ENCODE results near the gene NPSR1.
"Not testable (repeated sequence)": the region's sequence is repeated elsewhere in the genome, so short reads cannot be mapped to it uniquely, and the experiment has no call there.

NPSR1 gene

DNA sequence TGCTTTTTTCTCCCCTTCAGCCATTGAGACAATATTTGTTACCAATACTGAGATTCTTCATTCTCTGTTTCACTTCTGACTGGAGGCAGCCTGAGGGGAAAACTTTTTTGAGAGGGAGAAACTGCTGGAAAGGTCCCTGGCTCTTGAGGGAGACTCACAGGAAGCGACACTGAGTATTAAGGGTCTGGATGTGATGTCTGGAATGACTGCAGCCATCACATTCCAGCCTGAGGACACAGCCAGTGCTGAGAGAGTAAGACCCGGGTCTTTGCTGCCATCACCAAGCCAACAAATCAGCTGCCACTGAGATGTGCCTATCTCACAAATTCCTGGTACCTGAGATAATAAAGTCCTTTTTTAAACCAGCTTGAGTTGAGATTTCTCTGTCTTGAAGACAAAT, 221.9 kb downstream of the NPSR1 start:
- peaks cover 0 to 7% of the 10 kb centered on the region in 2 donors for H3K9me3 ChIP-seq (ENCODE audit: control insufficient read depth in 1 of 2, low read length in 2 of 2)
- no peak overlapping the region for H3K27ac ChIP-seq (ENCODE audit: low read length)
- no peak overlapping the region for H3K4me3 ChIP-seq (ENCODE audit: low read depth in 1 of 2, low read length in 2 of 2)
- no peaks in the 10 kb centered on the region for H3K36me3 ChIP-seq (ENCODE audit: control insufficient read depth in 1 of 2, insufficient read depth in 2 of 2, low read length in 2 of 2)
- H3K27me3 ChIP-seq (ENCODE audit: low read depth, low read length), result no peaks in the 10 kb centered on the region
- H3K4me1 ChIP-seq (ENCODE audit: control insufficient read depth in 1 of 2, insufficient read depth in 2 of 2, low read length in 2 of 2), result no peaks in the 10 kb centered on the region

DNA sequence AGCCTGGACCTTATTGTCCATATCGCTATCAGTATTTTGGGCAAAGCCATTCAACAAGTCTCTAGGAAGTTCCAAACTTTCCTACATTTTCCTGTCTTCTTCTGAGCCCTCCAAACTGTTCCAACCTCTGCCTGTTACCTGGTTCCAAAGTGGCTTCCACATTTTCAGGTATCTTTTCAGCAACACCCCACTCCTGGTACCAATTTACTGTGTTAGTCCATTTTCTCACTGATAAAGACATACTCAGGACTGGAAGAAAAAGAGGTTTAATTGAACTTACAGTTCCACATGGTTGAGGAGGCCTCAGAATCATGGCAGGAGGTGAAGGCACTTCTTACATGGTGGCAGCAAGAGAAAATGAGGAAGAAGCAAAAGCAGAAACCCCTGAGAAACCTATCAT, 225.8 kb downstream of the NPSR1 start:
- not testable (repeated sequence) for H3K27me3 ChIP-seq (ENCODE audit: low read depth, low read length); H3K36me3 ChIP-seq (ENCODE audit: control insufficient read depth in 1 of 2, insufficient read depth in 2 of 2, low read length in 2 of 2); H3K4me3 ChIP-seq (ENCODE audit: low read depth in 1 of 2, low read length in 2 of 2); H3K27ac ChIP-seq (ENCODE audit: low read length); H3K4me1 ChIP-seq (ENCODE audit: control insufficient read depth in 1 of 2, insufficient read depth in 2 of 2, low read length in 2 of 2); H3K9me3 ChIP-seq (ENCODE audit: control insufficient read depth in 1 of 2, low read length in 2 of 2)

DNA sequence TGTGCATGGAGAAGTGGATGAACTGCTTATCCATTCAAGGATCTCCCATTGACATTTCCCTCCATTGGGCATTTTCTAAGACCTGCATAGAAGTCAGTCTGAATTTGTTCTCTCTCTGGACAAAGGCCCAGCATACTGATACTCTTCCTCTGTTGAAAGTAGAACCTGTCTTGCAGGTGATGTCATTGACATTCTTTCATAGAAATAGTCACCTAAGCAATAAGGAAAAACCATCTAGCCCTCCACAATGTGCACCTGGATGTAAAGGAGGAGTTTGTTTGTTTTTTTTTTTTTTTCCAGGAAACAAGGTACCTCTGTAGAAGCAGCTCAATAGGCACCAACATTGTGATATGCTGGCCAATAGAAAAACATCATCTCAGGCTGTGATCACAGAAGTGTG, 228.8 kb downstream of the NPSR1 start:
- no peaks in the 10 kb centered on the region for H3K36me3 ChIP-seq (ENCODE audit: control insufficient read depth in 1 of 2, insufficient read depth in 2 of 2, low read length in 2 of 2)
- H3K27ac ChIP-seq (ENCODE audit: low read length), result no peak overlapping the region
- H3K4me1 ChIP-seq (ENCODE audit: control insufficient read depth in 1 of 2, insufficient read depth in 2 of 2, low read length in 2 of 2), result no peaks in the 10 kb centered on the region
- peaks cover 0 to 7% of the 10 kb centered on the region in 2 donors for H3K9me3 ChIP-seq (ENCODE audit: control insufficient read depth in 1 of 2, low read length in 2 of 2)
- H3K4me3 ChIP-seq (ENCODE audit: low read depth in 1 of 2, low read length in 2 of 2), result no peak overlapping the region
- no peaks in the 10 kb centered on the region for H3K27me3 ChIP-seq (ENCODE audit: low read depth, low read length)

GRCh38 chr7:34889951-34890350, 231.9 kb downstream of the NPSR1 start:
- Histone ChIP-seq H3K27ac (ENCODE audit: low read length) (no peak overlapping the region), H3K4me1 (ENCODE audit: control insufficient read depth in 1 of 2, insufficient read depth in 2 of 2, low read length in 2 of 2) (no peaks in the 10 kb centered on the region), H3K36me3 (ENCODE audit: control insufficient read depth in 1 of 2, insufficient read depth in 2 of 2, low read length in 2 of 2) (no peaks in the 10 kb centered on the region), H3K27me3 (ENCODE audit: low read depth, low read length) (no peaks in the 10 kb centered on the region), H3K4me3 (ENCODE audit: low read depth in 1 of 2, low read length in 2 of 2) (no peak overlapping the region), H3K9me3 (ENCODE audit: control insufficient read depth in 1 of 2, low read length in 2 of 2) (no peaks in the 10 kb centered on the region)

GRCh38 chr7:34895202-34895601, 237.2 kb downstream of the NPSR1 start:
- peaks cover 0 to 11% of the 10 kb centered on the region in 2 donors for H3K9me3 ChIP-seq (ENCODE audit: control insufficient read depth in 1 of 2, low read length in 2 of 2)
- no peaks in the 10 kb centered on the region for H3K36me3 ChIP-seq (ENCODE audit: control insufficient read depth in 1 of 2, insufficient read depth in 2 of 2, low read length in 2 of 2)
- no peak overlapping the region for H3K27ac ChIP-seq (ENCODE audit: low read length)
- H3K4me3 ChIP-seq (ENCODE audit: low read depth in 1 of 2, low read length in 2 of 2), result no peak overlapping the region
- H3K4me1 ChIP-seq (ENCODE audit: control insufficient read depth in 1 of 2, insufficient read depth in 2 of 2, low read length in 2 of 2), result no peaks in the 10 kb centered on the region
- no peaks in the 10 kb centered on the region for H3K27me3 ChIP-seq (ENCODE audit: low read depth, low read length)
